ENCODE measurements around the gene MRPL2.

MRPL2 gene

GRCh38 chr6:43089874-43090558, 30.8 kb upstream of the MRPL2 start:
- no peak for TF ChIP-seq CTCF (IDR thresholded peaks at IDR 0.05)

- no peak for TF ChIP-seq CTCF (IDR thresholded peaks at IDR 0.05)
These were observed 30.2 kb upstream of the MRPL2 start for GRCh38 chr6:43089467-43089866.

DNA sequence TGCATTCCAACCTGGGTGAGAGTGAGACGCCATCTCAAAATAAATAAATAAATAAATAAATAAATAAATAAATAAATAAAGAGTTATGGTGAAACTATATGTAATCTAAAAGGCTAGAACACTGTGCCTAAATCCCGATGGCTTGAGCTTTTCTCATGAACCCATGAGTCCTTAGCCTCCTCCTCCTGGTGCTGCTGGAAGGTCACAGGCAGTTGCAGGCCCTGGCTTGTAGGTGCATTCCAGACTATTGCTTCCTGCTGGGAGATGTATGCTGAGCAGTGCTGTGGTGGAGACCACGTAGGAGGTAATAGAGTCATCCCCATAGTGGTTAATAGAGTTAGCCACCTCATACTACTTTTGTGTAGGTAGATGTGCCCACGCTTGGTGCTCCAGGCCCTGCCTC, 29.4 kb upstream of the MRPL2 start:
- no peak for TF ChIP-seq CTCF (IDR thresholded peaks at IDR 0.05)

- TF ChIP-seq CTCF (IDR thresholded peaks at IDR 0.05) = no peak
These were observed 26.9 kb upstream of the MRPL2 start for GRCh38 chr6:43086022-43086658.

DNA sequence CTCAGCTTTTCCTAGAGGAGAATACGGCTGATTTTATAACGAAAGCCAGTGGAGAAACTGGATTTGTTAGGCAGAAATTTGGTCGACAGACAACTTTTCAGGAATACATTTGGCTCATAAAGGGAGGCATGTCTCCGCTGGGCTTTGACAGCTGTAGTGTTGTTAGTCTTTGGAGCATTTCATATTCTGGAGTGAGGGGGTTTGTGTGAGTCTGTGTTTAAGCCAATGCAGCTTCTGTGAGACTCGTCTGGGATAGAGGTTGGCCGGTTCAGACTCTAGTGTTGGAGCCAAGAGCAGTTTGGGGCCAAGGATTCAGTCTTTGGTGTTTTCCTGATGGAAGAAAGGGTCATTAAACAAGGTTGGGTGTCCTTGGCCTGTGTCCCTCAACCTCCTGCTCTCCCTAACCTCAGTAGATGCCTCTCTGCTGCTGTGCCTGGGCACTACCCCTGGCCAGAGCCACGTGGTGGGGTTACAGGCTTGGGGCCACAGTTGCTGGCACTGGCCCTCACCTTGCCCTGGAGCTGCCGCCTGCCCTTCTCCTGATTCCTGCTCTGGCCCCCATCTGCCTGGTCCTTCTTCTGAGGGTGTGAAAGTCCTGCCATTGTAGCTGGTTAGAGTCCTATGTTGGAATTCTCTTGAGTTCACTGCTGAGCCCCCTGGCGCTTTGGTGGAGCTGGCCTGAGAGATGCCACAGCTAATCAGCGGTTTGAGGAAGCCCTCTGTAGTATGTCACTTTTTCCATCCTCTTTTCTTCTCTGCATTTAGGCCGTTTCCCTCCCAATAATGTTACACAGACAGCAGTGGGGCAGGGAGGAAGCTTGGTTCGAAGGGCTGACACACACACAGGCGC, 23.8 kb upstream of the MRPL2 start:
- no peak for TF ChIP-seq CTCF (IDR thresholded peaks at IDR 0.05)

- no peak for TF ChIP-seq CTCF (IDR thresholded peaks at IDR 0.05)
These were observed 21.8 kb upstream of the MRPL2 start for GRCh38 chr6:43081043-43081442.

GRCh38 chr6:43078691-43079090, 19.5 kb upstream of the MRPL2 start:
- no peak for TF ChIP-seq CTCF (IDR thresholded peaks at IDR 0.05)

Measured in LNCAP (cell line).